NCI-H748 (cell line): Measurements from ENCODE around the gene NETO2.
"Not testable (repeated sequence)": the region's sequence is repeated elsewhere in the genome, so short reads cannot be mapped to it uniquely, and the experiment has no call there.

Experiments
- DNase-seq: peaks from one replicate; lab custom pipeline; 2025; ENCODE audit not compliant: unreplicated experiment; lab: John Stamatoyannopoulos, UW

NETO2 gene

GRCh38 chr16:47143677-47144558 is at the start of gene NETO2:
TSS of gene NETO2 (minus strand) at chr16:47143945. CDS start at chr16:47143612, 333 bp downstream.
- peak; percentile 63 for DNase-seq

- DNase-seq: no peak
Observed at GRCh38 chr16:47182318-47182717, 38.6 kb upstream of the NETO2 start.

- DNase-seq: not testable (repeated sequence)
Observed at GRCh38 chr16:47181066-47181465, 37.3 kb upstream of the NETO2 start.

- no peak for DNase-seq
Observed at GRCh38 chr16:47180073-47180472, 36.3 kb upstream of the NETO2 start.

GRCh38 chr16:47175152-47175551 is 31.4 kb upstream of the NETO2 start:
- DNase-seq: no peak

GRCh38 chr16:47162670-47163420 is 19.1 kb upstream of the NETO2 start:
- DNase-seq: no peak

- DNase-seq: no peak
Observed at GRCh38 chr16:47161464-47161863, 17.7 kb upstream of the NETO2 start.

GRCh38 chr16:47160422-47160821 is 16.7 kb upstream of the NETO2 start:
- DNase-seq: no peak

GRCh38 chr16:47158992-47159391 is 15.2 kb upstream of the NETO2 start:
- DNase-seq: no peak

- no peak for DNase-seq
Observed at GRCh38 chr16:47156680-47157215, 13.0 kb upstream of the NETO2 start.

- not testable (repeated sequence) for DNase-seq
Observed at GRCh38 chr16:47152501-47152900, 8.8 kb upstream of the NETO2 start.

- DNase-seq: no peak
Observed at GRCh38 chr16:47150067-47150466, 6.3 kb upstream of the NETO2 start.

GRCh38 chr16:47144559-47144877 is 773 bp upstream of the NETO2 start:
- DNase-seq: peak; percentile 53

GRCh38 chr16:47142821-47143676 is 696 bp downstream of the NETO2 start:
- DNase-seq: peak; percentile 71

- peak; percentile 19 for DNase-seq
Observed at GRCh38 chr16:47142486-47142820, 1.3 kb downstream of the NETO2 start.

- DNase-seq: peak; percentile 93
Observed at GRCh38 chr16:47141773-47142485, 1.8 kb downstream of the NETO2 start.

- DNase-seq: no peak
Observed at GRCh38 chr16:47140686-47141085, 3.1 kb downstream of the NETO2 start.

GRCh38 chr16:47139561-47140185 is 4.1 kb downstream of the NETO2 start:
- no peak for DNase-seq

GRCh38 chr16:47137925-47138324 is 5.8 kb downstream of the NETO2 start:
- not testable (repeated sequence) for DNase-seq
